Esophagus muscularis mucosa (tissue), 4 donors: ENCODE data around the gene ATP5MC2. TPM values are rescaled to one million over a fixed set of nuclear protein-coding genes. Genes with fewer than 3 reads are reported as not detected.

ENCODE experiments used
- DNase-seq: peaks from one replicate; pipeline ENCODE4 v3.0.0-alpha.2; 2017; ENCODE audit errors: extremely low spot score
- H3K27ac ChIP-seq, 4 donors: fragments of 200-600 bp; sonication (generic); replicated peaks in 1 of 4; 1 replicate in 3 of 4; 2 replicates in 1 of 4; pipeline ENCODE4 v1.5.1; 2016 to 2019; ENCODE audit warnings: mild to moderate bottlenecking in 1 of 4
- H3K27me3 ChIP-seq, 4 donors: fragments of 200-600 bp; sonication (generic); one replicate each; pipeline versions ENCODE4 v1.5.1 to v1.6.0; 2016 to 2019
- H3K36me3 ChIP-seq, 4 donors: fragments of 200-600 bp; sonication (generic); one replicate each; pipeline ENCODE4 v1.5.1; 2016 to 2019
- H3K4me1 ChIP-seq, 4 donors: fragments of 200-600 bp; sonication (generic); one replicate each; pipeline ENCODE4 v1.5.1; 2016 to 2019
- H3K4me3 ChIP-seq, 4 donors: fragments of 200-600 bp; sonication (generic); 1 replicate in 2 of 4; 2 replicates in 2 of 4; pipeline ENCODE4 v1.5.1; 2016 to 2019; ENCODE audit warnings: mild to moderate bottlenecking in 4 of 4, moderate library complexity in 1 of 4
- H3K9me3 ChIP-seq, 4 donors: fragments of 200-600 bp; sonication (generic); 1 replicate in 3 of 4; 2 replicates in 1 of 4; pipeline ENCODE4 v1.5.1; 2016 to 2019
- EP300 ChIP-seq: sonication (generic); formaldehyde crosslinking; IDR thresholded peaks from one replicate; pipeline ENCODE4 v1.6.1; 2017; ENCODE audit warnings: antibody characterized with exemption
- POLR2A ChIP-seq: fragments of 450-650 bp; IDR thresholded peaks from one replicate; pipeline ENCODE4 v1.6.1; 2017; ENCODE audit warnings: antibody characterized with exemption, moderate library complexity, mild to moderate bottlenecking, low read depth
- POLR2AphosphoS5 ChIP-seq, 2 donors: sonication (generic); formaldehyde crosslinking; IDR thresholded peaks; one replicate each; pipeline ENCODE4 v1.6.1; 2017; ENCODE audit warnings: antibody characterized with exemption in 2 of 2
- WGBS: methylation state at CpG from one replicate; pipeline ENCODE4 v1.1.5; 2018; 5-methylcytosine and 5-hydroxymethylcytosine counted together
- intact Hi-C: fragments of 100-400 bp; cut with DNase I; formaldehyde crosslinking; loops from one replicate; pipeline ENCODE4 v1.15.1; 2023
- total RNA-seq, 4 donors: library from RNA; depleted of rRNA; stranded (reverse); fragments of >200 nt; gene quantifications; one replicate each; pipeline versions ENCODE4 v1.1.0 to v1.2.1, GENCODE V29; 2016
- TF ChIP-seq, protein P1 (sequence below), 3 experiments: fragments of 200-600 bp in 2 of 3; fragments of 450-650 bp in 1 of 3; sonication (generic) in 2 of 3; IDR thresholded peaks; one replicate each; pipeline ENCODE4 v1.5.1; 2017 to 2019; ENCODE audit warnings: antibody characterized with exemption in 3 of 3, mild to moderate bottlenecking in 2 of 3, moderate library complexity in 1 of 3

Gene ATP5MC2
- total RNA-seq, 4 donors from 2014 or later = 204 to 266 (median 235) TPM

DNA sequence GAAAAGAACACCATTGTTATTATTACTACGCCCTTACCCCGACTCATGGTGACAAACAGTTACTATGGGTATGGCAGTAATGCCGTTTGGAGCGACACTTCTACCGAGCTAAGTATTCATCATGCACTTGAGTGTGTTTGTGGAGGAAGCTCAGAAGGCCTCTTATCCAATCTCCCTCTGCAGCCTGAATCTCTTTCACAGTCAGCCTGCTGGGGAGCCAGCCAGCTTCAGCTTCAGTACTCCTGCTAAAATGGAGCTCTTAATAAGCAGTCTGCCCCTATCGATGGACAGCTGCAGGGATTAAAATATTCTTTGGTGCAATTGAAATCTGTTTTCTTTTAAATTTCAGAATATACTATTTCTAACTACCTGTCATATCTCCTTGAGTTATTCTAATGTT is 24.7 kb upstream of the ATP5MC2 start:
- Histone ChIP-seq H3K4me1 (peaks cover 13 to 18% (median 15%) of the 10 kb centered on the region in 4 donors), H3K27ac (no peak overlapping the region), H3K27me3 (peaks cover 6 to 96% (median 42%) of the 10 kb centered on the region in 4 donors), H3K9me3 (no peaks in the 10 kb centered on the region), H3K4me3 (no peak overlapping the region), H3K36me3 (no peaks in the 10 kb centered on the region)
- intact Hi-C loops = no loop called here
- 68% methylated on average over 6 of the region's 6 CpGs for WGBS
- DNase-seq = no peak
- no peak for TF ChIP-seq POLR2AphosphoS5 (IDR thresholded peaks at IDR 0.05)
- no peak for TF ChIP-seq EP300
- no peak for TF ChIP-seq POLR2A

DNA sequence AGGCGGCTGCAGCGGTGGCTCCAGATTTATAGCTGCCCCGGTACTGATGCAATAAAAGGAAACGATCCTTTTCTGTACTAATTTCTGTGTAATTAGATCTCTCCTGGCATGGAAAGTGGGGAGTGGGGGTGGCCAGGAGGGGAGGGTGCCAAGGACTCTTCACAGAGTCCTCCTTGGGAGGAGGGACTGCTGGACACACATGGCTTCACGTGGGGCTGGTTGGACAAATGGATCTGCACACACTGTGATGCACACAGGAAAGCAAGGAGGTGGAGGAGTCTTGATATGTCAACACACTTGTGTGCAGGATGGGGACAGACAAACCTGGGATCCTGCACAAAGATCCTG is 23.8 kb upstream of the ATP5MC2 start:
- no peak overlapping the region for H3K27ac ChIP-seq
- TF ChIP-seq POLR2A (no peak), POLR2AphosphoS5 (IDR thresholded peaks at IDR 0.05) (no peak)
- TF ChIP-seq, protein P1, sequence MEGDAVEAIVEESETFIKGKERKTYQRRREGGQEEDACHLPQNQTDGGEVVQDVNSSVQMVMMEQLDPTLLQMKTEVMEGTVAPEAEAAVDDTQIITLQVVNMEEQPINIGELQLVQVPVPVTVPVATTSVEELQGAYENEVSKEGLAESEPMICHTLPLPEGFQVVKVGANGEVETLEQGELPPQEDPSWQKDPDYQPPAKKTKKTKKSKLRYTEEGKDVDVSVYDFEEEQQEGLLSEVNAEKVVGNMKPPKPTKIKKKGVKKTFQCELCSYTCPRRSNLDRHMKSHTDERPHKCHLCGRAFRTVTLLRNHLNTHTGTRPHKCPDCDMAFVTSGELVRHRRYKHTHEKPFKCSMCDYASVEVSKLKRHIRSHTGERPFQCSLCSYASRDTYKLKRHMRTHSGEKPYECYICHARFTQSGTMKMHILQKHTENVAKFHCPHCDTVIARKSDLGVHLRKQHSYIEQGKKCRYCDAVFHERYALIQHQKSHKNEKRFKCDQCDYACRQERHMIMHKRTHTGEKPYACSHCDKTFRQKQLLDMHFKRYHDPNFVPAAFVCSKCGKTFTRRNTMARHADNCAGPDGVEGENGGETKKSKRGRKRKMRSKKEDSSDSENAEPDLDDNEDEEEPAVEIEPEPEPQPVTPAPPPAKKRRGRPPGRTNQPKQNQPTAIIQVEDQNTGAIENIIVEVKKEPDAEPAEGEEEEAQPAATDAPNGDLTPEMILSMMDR (IDR thresholded peaks at IDR 0.05) = no peak
- no peaks in the 10 kb centered on the region for H3K9me3 ChIP-seq
- intact Hi-C loops = no loop called here
- H3K4me1 ChIP-seq = peaks cover 21 to 26% (median 24%) of the 10 kb centered on the region in 4 donors
- peaks cover 6 to 96% (median 44%) of the 10 kb centered on the region in 4 donors for H3K27me3 ChIP-seq
- whole genome bisulfite sequencing = 65% methylated on average over 5 of the region's 5 CpGs
- no peaks in the 10 kb centered on the region for H3K36me3 ChIP-seq
- H3K4me3 ChIP-seq = no peak overlapping the region
- no peak for DNase-seq

DNA sequence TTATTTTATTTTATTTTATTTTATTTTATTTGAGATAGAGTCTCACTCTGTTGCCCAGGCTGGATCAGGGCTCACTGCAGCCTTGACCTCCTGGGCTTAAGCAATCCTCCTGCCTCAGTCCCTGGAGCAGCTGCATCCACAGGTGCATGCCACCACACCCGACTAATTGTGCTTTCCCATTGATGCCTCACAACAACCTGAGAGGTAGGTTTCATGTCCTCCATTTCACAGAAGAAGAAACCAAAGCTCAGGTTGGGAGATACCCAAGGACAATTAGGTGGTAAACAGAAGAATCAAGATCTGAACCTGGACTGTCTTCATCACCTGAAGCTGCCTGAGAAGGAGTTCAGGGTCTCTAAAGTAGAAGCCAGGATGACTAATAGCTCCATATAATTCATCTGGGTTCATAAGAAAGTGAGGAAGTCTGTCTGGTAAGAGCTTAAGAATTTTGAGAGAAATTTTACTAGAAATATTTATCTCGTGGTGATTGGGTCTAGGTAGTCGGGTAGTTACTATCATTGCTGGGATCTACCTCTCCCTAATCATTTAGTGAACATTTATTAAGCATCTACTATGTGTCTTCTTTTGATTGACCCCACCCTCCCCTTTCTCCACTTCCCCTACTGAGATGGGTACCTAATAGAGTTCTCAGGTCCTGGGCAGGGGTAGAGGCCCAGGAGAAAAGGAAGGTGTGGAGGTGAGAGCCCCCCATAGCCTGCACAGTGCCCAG is 23.2 kb upstream of the ATP5MC2 start:
- Histone ChIP-seq H3K9me3 (no peaks in the 10 kb centered on the region), H3K4me1 (peaks cover 21 to 27% (median 25%) of the 10 kb centered on the region in 4 donors), H3K27ac (no peak overlapping the region), H3K4me3 (no peak overlapping the region), H3K27me3 (peaks cover 6 to 96% (median 43%) of the 10 kb centered on the region in 4 donors), H3K36me3 (no peaks in the 10 kb centered on the region)
- TF ChIP-seq POLR2A (no peak), POLR2AphosphoS5 (IDR thresholded peaks at IDR 0.05) (no peak), EP300 (no peak)
- TF ChIP-seq, protein P1 (IDR thresholded peaks at IDR 0.05) = no peak
- no peak for DNase-seq
- intact Hi-C loops = no loop called here
- 63% methylated on average over 3 of the region's 3 CpGs for WGBS

DNA sequence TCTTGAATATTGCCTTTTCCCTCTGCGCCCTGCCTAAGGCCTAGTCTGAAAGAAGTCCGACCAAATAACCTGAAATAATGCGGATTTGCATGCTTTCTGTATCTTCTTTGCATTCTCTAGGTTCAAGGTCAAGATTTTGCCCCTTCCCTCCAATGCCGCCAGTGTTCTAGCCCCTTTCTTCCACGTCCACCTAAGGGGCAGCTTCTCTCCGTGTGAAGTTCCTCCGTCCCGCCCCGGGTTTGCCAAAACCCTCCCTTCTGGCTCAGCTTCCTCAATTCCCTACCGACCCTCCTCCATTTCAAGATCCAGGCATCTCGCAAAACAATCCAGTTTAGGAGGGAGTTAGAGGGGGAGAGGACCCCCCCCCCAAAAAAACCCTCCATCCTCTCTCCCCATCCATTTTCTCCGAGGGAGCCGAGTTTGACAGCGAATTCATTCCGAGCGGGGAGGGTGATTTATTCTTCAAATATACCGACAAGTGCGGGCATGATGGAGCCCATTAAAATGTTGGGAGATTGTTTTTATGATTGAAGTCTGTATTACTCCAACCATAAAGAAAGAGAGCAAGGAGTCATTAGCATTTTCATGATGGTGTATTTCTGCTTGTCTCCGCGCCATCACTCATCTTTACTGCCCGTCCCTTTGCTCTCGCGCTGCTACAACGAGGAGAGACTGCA is 20.9 kb upstream of the ATP5MC2 start:
- H3K4me1 ChIP-seq = peaks cover 21 to 27% (median 25%) of the 10 kb centered on the region in 4 donors
- WGBS = 36% methylated on average over 21 of the region's 24 CpGs
- H3K4me3 ChIP-seq = peak overlapping the region; percentile 31 to 48 (median 38)
- intact Hi-C loops = no loop called here
- no peaks in the 10 kb centered on the region for H3K9me3 ChIP-seq
- H3K27me3 ChIP-seq = peaks cover 6 to 89% (median 33%) of the 10 kb centered on the region in 4 donors
- H3K36me3 ChIP-seq = no peaks in the 10 kb centered on the region
- DNase-seq = no peak
- no peak overlapping the region for H3K27ac ChIP-seq
- TF ChIP-seq, protein P1 (IDR thresholded peaks at IDR 0.05) = no peak

DNA sequence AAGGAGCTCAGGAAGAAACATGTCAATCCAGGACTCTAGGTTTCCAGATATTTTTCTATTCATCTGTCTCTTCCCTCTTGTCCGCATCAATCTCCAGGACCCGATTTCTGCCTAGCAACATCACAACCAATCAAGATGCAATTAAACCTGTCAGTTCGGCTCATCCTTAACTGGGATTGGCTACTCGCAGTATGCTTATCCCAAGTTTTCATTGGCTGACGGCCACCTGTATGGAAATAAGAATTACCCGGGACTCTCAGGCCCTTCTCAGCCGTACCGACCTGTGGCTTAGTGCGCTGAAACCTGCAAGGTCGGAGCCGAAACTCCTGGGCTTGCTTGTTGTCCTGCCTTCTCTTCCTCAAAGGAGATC is 20.4 kb upstream of the ATP5MC2 start:
- peaks cover 6 to 84% (median 33%) of the 10 kb centered on the region in 4 donors for H3K27me3 ChIP-seq
- intact Hi-C loops = no loop called here
- peak overlapping the region; percentile 31 to 48 (median 38) for H3K4me3 ChIP-seq
- H3K27ac ChIP-seq = no peak overlapping the region
- 27% methylated on average over 11 of the region's 11 CpGs for WGBS
- TF ChIP-seq, protein P1 (IDR thresholded peaks at IDR 0.05) = no peak
- TF ChIP-seq POLR2AphosphoS5 (IDR thresholded peaks at IDR 0.05) (no peak), POLR2A (no peak), EP300 (no peak)
- H3K36me3 ChIP-seq = no peaks in the 10 kb centered on the region
- H3K9me3 ChIP-seq = no peaks in the 10 kb centered on the region
- peaks cover 21 to 27% (median 25%) of the 10 kb centered on the region in 4 donors for H3K4me1 ChIP-seq
- DNase-seq = no peak
